GM13977 (cell line): ENCODE measurements around the gene MAPK14.
"Not testable (repeated sequence)": the region's sequence is repeated elsewhere in the genome, so short reads cannot be mapped to it uniquely, and the experiment has no call there.

Source experiments
- DNase-seq: peaks from one replicate; pipeline ENCODE4 v3.0.0; 2012; ENCODE audit warnings: low spot score
- in situ Hi-C: fragments of 300-500 bp; cut with MboI; formaldehyde crosslinking; loops from one replicate; pipeline ENCODE4 v1.12.0; 2022; ENCODE audit warnings: low sequenced_read_pairs, low pct_unique_long_range_greater_than_20kb, mixed read lengths, inconsistent platforms; ENCODE audit not compliant: unreplicated experiment
- TF ChIP-seq, protein P1 (sequence below): IDR thresholded peaks from 2 replicates; pipeline ENCODE4 v1.5.1; 2012; ENCODE audit warnings: mild to moderate bottlenecking, control low read depth; ENCODE audit not compliant: insufficient read depth; ENCODE audit errors: extremely low read depth, missing control alignments

The MAPK14 gene

DNA sequence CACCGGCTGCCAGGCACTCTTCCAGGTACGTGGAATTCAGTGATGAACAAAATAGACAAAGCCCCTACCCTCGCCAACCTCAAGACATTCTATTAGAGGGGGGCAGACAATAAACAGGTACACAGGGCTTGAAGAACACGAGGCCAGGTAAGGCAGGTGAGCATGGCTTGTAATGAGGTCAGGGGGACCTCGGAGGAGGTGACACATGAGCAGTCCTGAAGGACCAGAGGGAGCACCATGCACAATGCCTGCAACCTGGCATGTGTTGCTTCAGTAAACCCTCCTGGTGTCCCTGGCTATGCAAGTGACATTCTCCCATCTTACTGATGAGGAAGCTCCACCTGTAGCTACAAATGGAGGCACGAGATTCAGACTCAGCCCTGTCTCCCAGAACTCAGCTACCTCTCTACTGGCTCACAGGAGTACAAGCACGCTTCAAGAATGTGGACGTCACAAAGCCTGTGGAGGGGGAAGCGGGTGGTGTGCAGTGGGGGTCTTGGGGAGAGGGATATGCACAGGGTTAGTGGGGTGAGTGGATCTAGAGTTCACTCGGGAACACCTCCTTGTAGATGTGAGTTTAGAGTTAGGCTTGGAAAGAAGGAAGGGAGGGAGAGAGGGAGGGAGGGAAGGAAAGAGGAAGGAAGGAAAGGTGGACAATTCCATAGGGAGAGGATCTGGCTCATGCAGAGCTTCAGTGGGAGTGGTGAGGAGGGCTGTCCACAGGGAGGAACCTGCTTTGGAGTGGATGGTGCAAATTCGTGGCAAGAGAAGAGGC is 95.1 kb downstream of the MAPK14 start:
- TF ChIP-seq, protein P1, sequence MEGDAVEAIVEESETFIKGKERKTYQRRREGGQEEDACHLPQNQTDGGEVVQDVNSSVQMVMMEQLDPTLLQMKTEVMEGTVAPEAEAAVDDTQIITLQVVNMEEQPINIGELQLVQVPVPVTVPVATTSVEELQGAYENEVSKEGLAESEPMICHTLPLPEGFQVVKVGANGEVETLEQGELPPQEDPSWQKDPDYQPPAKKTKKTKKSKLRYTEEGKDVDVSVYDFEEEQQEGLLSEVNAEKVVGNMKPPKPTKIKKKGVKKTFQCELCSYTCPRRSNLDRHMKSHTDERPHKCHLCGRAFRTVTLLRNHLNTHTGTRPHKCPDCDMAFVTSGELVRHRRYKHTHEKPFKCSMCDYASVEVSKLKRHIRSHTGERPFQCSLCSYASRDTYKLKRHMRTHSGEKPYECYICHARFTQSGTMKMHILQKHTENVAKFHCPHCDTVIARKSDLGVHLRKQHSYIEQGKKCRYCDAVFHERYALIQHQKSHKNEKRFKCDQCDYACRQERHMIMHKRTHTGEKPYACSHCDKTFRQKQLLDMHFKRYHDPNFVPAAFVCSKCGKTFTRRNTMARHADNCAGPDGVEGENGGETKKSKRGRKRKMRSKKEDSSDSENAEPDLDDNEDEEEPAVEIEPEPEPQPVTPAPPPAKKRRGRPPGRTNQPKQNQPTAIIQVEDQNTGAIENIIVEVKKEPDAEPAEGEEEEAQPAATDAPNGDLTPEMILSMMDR = no peak
- no peak for DNase-seq
- in situ Hi-C loops = loop anchor here (10.0 kb wide), 1 partner anchor 222 kb away; no protein-coding TSS in a partner anchor

DNA sequence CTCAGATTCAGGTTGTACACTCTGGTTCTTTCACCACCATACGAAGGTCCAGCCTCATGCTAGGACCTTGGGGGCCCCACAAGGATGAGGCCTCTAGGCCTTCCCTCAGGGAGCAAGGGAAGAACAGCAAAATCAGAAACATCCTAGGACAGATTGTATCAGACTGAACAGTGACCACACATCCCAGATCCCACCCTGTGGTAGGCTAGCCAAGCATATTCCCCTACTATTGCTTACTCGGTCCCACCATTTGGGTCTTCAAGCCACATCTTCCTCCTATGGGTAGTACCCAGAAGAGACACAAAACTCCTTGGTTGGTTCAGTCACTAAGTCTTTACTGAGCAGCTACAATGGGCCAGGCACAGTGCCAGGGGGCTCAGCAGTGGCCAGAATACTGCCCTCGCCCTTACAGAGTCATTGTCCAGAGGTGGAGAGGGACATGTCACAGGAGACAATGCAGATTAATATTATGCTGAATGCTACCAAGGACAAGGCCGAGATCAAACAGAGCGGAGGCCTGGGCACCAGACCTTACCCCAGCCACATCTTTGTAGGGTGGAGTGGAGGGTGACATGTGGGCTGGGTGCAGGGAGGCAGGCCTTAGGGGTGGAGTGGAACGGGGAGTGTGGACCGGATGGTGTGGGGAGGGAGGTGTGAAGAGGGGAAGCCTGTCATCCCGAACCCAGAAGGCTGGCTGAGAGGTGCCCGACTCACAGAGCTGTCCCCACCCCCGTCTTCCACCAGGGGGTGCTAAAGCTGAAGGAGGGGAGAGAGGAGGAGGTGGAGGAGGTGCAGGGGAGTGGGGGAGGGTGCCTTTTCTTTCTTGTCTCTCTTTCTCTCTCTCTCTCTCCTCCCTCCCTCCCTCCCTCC is 95.9 kb downstream of the MAPK14 start:
- in situ Hi-C loops = loop anchor here (10.0 kb wide), 1 partner anchor 221 kb away; no protein-coding TSS in a partner anchor
- DNase-seq = peak; percentile 79
- TF ChIP-seq, protein P1 = peak; percentile 93

DNA sequence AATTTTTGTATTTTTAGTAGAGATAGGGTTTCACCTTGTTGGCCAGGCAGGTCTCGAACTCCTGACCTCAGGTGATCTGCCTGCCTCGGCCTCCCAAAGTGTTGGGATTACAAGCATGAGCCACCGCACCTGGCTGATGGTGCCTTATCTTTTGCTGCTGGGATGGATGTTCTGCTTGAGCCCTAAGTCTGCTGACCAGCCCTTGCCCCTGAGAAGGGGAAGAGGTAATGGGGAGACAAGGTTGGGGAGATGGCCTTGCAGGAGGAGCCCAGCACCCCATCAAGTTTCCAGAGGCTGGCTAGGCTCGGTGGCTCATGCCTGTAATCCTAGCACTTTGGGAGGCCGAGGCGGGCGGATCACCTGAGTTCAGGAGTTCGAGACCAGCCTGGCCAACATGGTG is 96.7 kb downstream of the MAPK14 start:
- not testable (repeated sequence) for DNase-seq
- in situ Hi-C loops = loop anchor here (10.0 kb wide), 1 partner anchor 220 kb away; no protein-coding TSS in a partner anchor

DNA sequence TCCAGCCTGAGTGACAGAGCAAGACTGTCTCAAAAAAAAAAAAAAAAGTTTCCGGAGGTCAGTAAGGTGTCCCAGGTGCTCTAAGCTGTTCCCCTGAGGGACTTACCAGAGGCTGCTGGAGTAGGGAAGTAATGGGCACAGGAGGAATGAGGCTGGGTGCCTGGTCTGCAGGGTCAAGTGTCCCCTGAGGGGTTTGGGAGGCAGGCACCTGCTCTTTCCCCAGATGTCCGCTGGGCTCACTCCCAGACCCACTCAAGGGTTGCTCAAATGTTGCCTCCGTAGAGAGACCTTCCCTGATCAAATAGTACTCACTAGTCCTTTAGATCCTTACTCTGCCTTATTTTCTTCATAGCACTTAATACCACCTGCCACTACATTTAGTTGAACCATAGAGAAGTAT is 97.3 kb downstream of the MAPK14 start:
- TF ChIP-seq, protein P1 = no peak
- DNase-seq = no peak
- in situ Hi-C loops = loop anchor here (10.0 kb wide), 1 partner anchor 220 kb away; no protein-coding TSS in a partner anchor

DNA sequence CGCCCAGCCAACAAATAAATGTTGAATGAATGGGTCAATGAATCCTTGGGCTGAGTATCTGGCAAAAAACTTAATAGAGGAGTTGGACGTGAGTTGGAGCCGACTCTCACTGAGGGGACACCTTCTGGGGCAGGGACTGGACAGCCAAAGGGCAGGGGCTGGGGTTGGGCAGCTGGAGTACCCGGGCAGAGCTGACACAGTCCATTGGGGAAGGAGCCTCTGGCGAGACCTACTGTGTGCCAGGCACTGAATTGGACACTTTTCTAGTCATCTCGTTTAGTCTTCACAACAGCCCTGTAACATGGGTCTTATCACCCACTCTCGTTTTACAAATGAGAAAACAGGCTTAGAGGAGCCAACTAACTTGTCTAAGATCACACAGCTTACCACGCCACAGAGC is 98.0 kb downstream of the MAPK14 start:
- no peak for DNase-seq
- TF ChIP-seq, protein P1 = no peak
- in situ Hi-C loops = loop anchor here (10.0 kb wide), 1 partner anchor 219 kb away; no protein-coding TSS in a partner anchor

DNA sequence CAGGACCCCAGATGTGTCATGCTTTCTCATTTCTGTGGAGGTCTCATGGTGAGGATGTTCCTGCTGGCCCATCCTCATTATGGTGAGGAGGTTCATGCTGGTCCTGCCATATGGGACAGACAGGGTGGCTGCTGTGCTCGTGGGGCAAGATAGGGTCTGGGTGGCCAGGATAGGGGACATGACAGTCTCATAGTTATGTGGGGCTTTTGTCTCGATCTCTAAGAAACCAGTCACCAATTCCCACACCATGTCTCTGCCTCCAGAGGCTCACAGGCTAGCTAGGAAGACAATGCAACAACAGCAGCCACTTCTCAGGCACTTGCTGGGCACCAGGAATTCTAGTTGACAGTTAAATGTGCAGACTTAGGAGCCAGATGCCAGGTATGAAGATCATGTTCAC is 98.5 kb downstream of the MAPK14 start:
- in situ Hi-C loops = loop anchor here (10.0 kb wide), 1 partner anchor 219 kb away; no protein-coding TSS in a partner anchor
- no peak for DNase-seq
- TF ChIP-seq, protein P1 = no peak
